Endodermal cell (in vitro differentiated cells): ENCODE results near the gene AKAP13. TPM values are rescaled to one million over a fixed set of nuclear protein-coding genes. Genes with fewer than 3 reads are reported as not detected.
"Not testable (repeated sequence)": the region's sequence is repeated elsewhere in the genome, so short reads cannot be mapped to it uniquely, and the experiment has no call there.

Source experiments
- DNase-seq: peaks from one replicate; pipeline ENCODE4 v3.0.0-alpha.2; 2017
- H3K27ac ChIP-seq: 2 replicates; pipeline ENCODE4 v1.5.1; 2013; ENCODE audit warnings: mild to moderate bottlenecking, low read depth, low read length, moderate library complexity
- H3K27me3 ChIP-seq: 2 replicates; pipeline ENCODE4 v1.6.1; 2013; ENCODE audit warnings: mild to moderate bottlenecking, low read length, moderate library complexity; ENCODE audit not compliant: insufficient read depth, control insufficient read depth, poor library complexity, severe bottlenecking
- H3K36me3 ChIP-seq: 2 replicates; pipeline ENCODE4 v1.7.0; 2013; ENCODE audit warnings: mild to moderate bottlenecking, low read length, moderate library complexity; ENCODE audit not compliant: control insufficient read depth, insufficient read depth
- H3K4me1 ChIP-seq: one replicate; pipeline ENCODE4 v1.7.0; 2013; ENCODE audit warnings: low read length; ENCODE audit not compliant: control insufficient read depth, insufficient read depth
- H3K4me3 ChIP-seq: 2 replicates; pipeline ENCODE4 v1.5.1; 2013; ENCODE audit warnings: mild to moderate bottlenecking, low read length, moderate library complexity
- H3K9ac ChIP-seq: 2 replicates; pipeline ENCODE4 v1.6.1; 2013; ENCODE audit warnings: mild to moderate bottlenecking, low read length, moderate library complexity; ENCODE audit not compliant: poor library complexity, severe bottlenecking; ENCODE audit errors: extremely low read depth
- H3K9me3 ChIP-seq: 2 replicates; pipeline ENCODE4 v1.6.1; 2013; ENCODE audit warnings: mild to moderate bottlenecking, low read length, moderate library complexity; ENCODE audit not compliant: control insufficient read depth
- H3K27ac Mint-ChIP-seq: 2 replicates; pipeline ENCODE4 v1.8.0; 2020; ENCODE audit warnings: mixed read lengths
- H3K27me3 Mint-ChIP-seq: 2 replicates; pipeline ENCODE4 v1.8.0; 2021; ENCODE audit warnings: mild to moderate bottlenecking, mixed read lengths; ENCODE audit not compliant: insufficient read depth
- H3K36me3 Mint-ChIP-seq: 2 replicates; pipeline ENCODE4 v1.8.0; 2020; ENCODE audit warnings: low read depth, mixed read lengths
- H3K4me1 Mint-ChIP-seq: 2 replicates; pipeline ENCODE4 v1.8.0; 2020; ENCODE audit warnings: mixed read lengths
- H3K4me3 Mint-ChIP-seq: 2 replicates; pipeline ENCODE4 v1.8.0; 2020; ENCODE audit warnings: mild to moderate bottlenecking, moderate library complexity, mixed read lengths
- H3K9me3 Mint-ChIP-seq: 2 replicates; pipeline ENCODE4 v1.8.0; 2020; ENCODE audit warnings: mild to moderate bottlenecking, mixed read lengths
- WGBS, 2 experiments: methylation state at CpG; one replicate each; pipeline versions ENCODE4 v1.1.5 to v1.1.7; 2013; ENCODE audit warnings: missing lambda C conversion rate in 2 of 2, mixed read lengths in 1 of 2; ENCODE audit not compliant: insufficient coverage in 1 of 2, insufficient read length in 1 of 2; 5-methylcytosine and 5-hydroxymethylcytosine counted together
- total RNA-seq, 2 donors: library from RNA; stranded (reverse); fragmentation: NEBNext Ultra II Directional in 1 of 2; extraction: Animal tissue kit (Norgen Biotek cat#: 25700) in 1 of 2; gene quantifications; 2 replicates in 1 of 2; 3 replicates in 1 of 2; pipeline ENCODE4 v1.2.1, GENCODE V29; 2021

AKAP13 gene
- total RNA-seq, 2 donors from 2014 or later, result 115 to 131 TPM

DNA sequence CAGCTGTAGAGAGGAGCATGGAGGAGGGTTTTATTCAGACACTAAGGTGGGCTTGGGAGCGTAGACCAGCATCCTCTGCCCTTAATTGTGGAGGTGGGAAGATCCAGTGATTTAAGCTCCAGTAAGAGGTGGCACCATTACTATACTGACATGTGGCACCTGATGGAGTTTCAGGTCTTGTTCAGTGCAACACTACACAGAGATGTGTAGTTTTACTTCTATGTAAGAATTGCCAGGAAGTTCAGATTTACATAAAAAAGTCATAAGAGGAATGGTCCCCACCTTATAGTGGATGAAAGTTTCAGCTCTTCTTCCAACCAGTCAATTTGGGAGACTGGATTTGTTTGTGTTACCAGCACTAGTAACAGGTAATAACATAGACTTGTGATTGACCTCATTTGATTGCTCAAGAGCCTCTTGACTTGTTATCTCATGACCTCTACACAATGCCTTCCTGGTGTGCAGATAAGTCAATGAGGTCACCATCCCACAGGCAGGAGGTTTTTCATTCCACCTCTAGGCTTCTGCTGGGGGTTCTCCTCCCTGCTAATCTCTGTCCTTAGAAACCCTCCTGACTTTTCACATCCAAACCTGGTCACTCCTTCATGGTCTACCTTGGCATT, 33.8 kb upstream of the AKAP13 start:
- peak overlapping the region; percentile 27 for H3K4me3 ChIP-seq
- WGBS, 2 experiments, result 92 to 100% methylated on average over 1 of the region's 1 CpG
- not testable (repeated sequence) for H3K36me3 Mint-ChIP-seq, H3K27me3 ChIP-seq, H3K9me3 ChIP-seq, H3K27me3 Mint-ChIP-seq, H3K4me3 Mint-ChIP-seq, H3K27ac ChIP-seq, H3K4me1 ChIP-seq, H3K9me3 Mint-ChIP-seq, H3K36me3 ChIP-seq
- H3K4me1 Mint-ChIP-seq, result peaks cover 27% of the 10 kb centered on the region
- H3K9ac ChIP-seq, result peak overlapping the region; percentile 2
- peak; percentile 62 for DNase-seq
- peak overlapping the region; percentile 74 for H3K27ac Mint-ChIP-seq

DNA sequence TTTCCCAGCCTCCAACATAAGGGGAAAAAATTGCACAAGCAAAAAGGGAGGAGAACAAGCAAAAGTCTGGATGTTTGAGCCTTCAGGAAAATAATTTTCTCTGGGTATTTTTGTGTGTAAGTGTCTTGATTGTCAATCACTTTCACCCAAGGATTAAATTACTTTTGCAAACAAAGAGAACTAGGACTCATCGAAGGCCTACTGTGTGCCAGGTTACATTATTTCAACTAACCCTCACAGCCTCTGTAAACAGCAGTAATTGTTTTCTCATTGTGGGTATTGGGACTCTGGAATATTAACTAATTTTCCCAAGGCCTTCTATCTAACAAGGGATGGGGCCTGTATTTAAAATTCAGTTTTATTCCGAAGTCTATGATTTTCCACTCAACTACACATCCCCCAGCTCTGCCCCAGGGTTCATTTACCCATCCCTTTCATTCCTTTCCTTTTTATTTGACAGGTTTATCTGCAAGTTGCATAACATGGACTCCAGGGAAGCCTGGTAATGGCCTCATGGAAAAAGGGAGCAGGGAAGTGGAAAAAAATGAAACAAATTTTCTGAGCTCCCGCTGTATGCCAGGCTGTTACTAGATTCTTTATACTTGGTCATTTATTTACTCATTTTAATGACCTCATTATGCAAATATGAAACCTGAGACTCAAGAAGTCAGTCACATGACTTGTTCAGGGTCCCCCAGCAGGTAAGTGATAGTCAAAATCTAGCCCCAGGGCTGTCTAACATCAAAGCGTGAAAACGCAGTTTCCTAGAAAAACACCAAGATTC, 32.9 kb upstream of the AKAP13 start:
- not testable (repeated sequence) for H3K9me3 Mint-ChIP-seq, H3K4me3 Mint-ChIP-seq, H3K27me3 Mint-ChIP-seq, H3K4me1 ChIP-seq, H3K27ac Mint-ChIP-seq, H3K27ac ChIP-seq, H3K27me3 ChIP-seq, DNase-seq, H3K36me3 ChIP-seq, H3K9ac ChIP-seq, H3K4me3 ChIP-seq, H3K9me3 ChIP-seq, H3K36me3 Mint-ChIP-seq
- peaks cover 27% of the 10 kb centered on the region for H3K4me1 Mint-ChIP-seq
- 80% methylated on average over 4 of the region's 5 CpGs; no CpG with 5 or more reads in 1 of the 2 experiments for WGBS, 2 experiments

DNA sequence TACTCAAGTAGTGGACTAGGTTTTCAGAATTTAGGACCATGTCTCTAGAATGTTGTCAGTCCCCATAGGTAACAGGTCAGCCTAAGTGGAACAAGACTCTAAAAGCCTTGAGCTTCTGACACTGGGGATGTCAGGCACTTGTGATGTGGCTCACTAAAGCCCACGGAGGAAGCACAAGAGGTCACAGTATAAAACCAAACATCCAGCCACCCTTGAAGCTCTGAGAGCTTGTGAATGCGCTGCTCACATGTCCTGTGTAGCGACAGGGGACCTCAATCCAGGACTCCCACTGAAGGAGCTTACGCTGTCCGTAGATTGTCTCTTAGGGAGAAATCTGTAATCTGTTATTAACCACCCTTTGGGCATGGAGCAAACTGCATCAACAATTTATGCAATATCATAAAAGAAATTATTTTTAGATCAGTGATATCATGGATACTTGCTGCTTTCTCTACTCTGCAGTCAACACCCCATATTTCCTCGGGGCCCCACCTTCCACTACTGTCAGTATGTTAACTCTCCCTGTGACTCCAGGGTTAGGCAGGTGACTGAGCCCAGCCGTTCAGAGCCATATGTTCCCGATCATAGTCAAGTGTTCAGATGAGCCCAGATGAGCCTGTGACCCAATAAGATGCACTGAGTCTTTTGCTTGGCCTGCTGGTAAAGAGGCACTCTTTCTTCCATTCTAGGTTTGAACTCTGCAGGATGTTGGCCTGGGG, 32.2 kb upstream of the AKAP13 start:
- H3K9ac ChIP-seq, H3K27me3 ChIP-seq, H3K27ac Mint-ChIP-seq, H3K27me3 Mint-ChIP-seq, DNase-seq, H3K9me3 Mint-ChIP-seq, H3K36me3 Mint-ChIP-seq, H3K9me3 ChIP-seq, H3K4me3 ChIP-seq, H3K36me3 ChIP-seq, H3K27ac ChIP-seq, H3K4me1 ChIP-seq, H3K4me3 Mint-ChIP-seq: not testable (repeated sequence)
- H3K4me1 Mint-ChIP-seq, result peaks cover 27% of the 10 kb centered on the region
- 90 to 94% methylated on average over 2 to 8 of the region's 8 CpGs for WGBS, 2 experiments

DNA sequence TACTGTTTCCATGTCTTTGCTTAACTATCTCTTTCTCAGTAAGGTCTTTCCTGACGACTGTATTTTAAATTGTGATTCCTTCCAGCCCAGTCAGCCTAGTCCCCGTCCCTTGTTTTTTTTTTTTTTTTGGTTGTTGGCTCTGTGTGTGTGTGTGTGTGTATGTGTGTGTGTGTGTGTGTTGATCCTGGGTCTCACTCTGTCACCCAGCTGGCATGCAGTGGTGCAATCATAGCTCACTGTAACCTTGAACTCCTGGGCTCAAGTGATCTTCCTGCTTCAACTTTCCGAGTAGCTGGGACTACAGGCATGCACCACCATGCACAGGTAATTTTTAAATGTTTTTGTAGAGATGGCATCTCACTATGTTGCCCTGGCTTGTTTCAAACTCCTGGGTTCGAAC, 31.3 kb upstream of the AKAP13 start:
- 93% methylated on average over 4 of the region's 4 CpGs; no CpG with 5 or more reads in 1 of the 2 experiments for WGBS, 2 experiments
- H3K27ac ChIP-seq, H3K36me3 ChIP-seq, DNase-seq, H3K4me3 Mint-ChIP-seq, H3K9ac ChIP-seq, H3K4me1 ChIP-seq, H3K27ac Mint-ChIP-seq, H3K27me3 ChIP-seq, H3K36me3 Mint-ChIP-seq, H3K27me3 Mint-ChIP-seq, H3K4me3 ChIP-seq, H3K9me3 ChIP-seq, H3K9me3 Mint-ChIP-seq: not testable (repeated sequence)
- H3K4me1 Mint-ChIP-seq, result peaks cover 27% of the 10 kb centered on the region
